Gastrocnemius medialis (tissue), 4 donors: ENCODE measurements around the gene DDX1. TPM values are rescaled to one million over a fixed set of nuclear protein-coding genes. Genes with fewer than 3 reads are reported as not detected.

Experiments
- ATAC-seq, 2 donors: fragments of 150-250 bp; one replicate each; pipeline ENCODE4 v1.9.1; 2016
- DNase-seq, 2 donors: peaks; one replicate each; pipeline ENCODE4 v3.0.0-alpha.2; 2019
- H3K27ac ChIP-seq, 4 donors: fragments of 200-600 bp; sonication (generic); 1 replicate in 1 of 4; 2 replicates in 3 of 4; pipeline ENCODE4 v1.5.1; 2016 to 2018; ENCODE audit warnings: mild to moderate bottlenecking in 2 of 4, moderate library complexity in 1 of 4
- H3K27me3 ChIP-seq, 3 donors: fragments of 200-600 bp; sonication (generic) in 2 of 3; 1 replicate in 1 of 3; 2 replicates in 2 of 3; pipeline versions ENCODE4 v1.5.1 to v1.6.0; 2016 to 2019; ENCODE audit warnings: mild to moderate bottlenecking in 1 of 3, moderate library complexity in 1 of 3
- H3K36me3 ChIP-seq, 2 donors: fragments of 200-600 bp; sonication (generic) in 1 of 2; one replicate each; pipeline ENCODE4 v1.5.1; 2017 to 2018
- H3K4me1 ChIP-seq, 2 donors: fragments of 200-600 bp; sonication (generic) in 1 of 2; one replicate each; pipeline ENCODE4 v1.5.1; 2016 to 2017; ENCODE audit warnings: mild to moderate bottlenecking in 2 of 2
- H3K4me3 ChIP-seq, 4 donors: fragments of 200-600 bp; sonication (generic) in 3 of 4; 1 replicate in 1 of 4; 2 replicates in 3 of 4; pipeline ENCODE4 v1.5.1; 2016 to 2019; ENCODE audit warnings: mild to moderate bottlenecking in 2 of 4
- H3K9me3 ChIP-seq, 3 donors: fragments of 200-600 bp; sonication (generic) in 2 of 3; 1 replicate in 1 of 3; 2 replicates in 2 of 3; pipeline ENCODE4 v1.5.1; 2016 to 2019
- POLR2A ChIP-seq, 2 donors: fragments of 450-650 bp; IDR thresholded peaks; one replicate each; pipeline ENCODE4 v1.6.1; 2017; ENCODE audit warnings: antibody characterized with exemption in 2 of 2, mild to moderate bottlenecking in 2 of 2, moderate library complexity in 2 of 2
- in situ Hi-C, 4 donors: fragments of 200-750 bp; cut with MboI; loops; one replicate each; pipeline versions ENCODE4 v1.15.0 to v1.8.0; 2017; ENCODE audit warnings: low sequenced_read_pairs in 4 of 4
- intact Hi-C: fragments of 100-400 bp; cut with DNase I; formaldehyde crosslinking; loops from one replicate; pipeline ENCODE4 v1.15.1; 2023; ENCODE audit warnings: low total_unique reads
- total RNA-seq, 4 donors: library from RNA; depleted of rRNA; stranded (reverse); fragments of >200 nt; gene quantifications; one replicate each; pipeline versions ENCODE4 v1.1.0 to v1.2.3, GENCODE V29; 2016
- TF ChIP-seq, protein P1 (sequence below), 5 experiments: fragments of 450-650 bp in 3 of 5; fragments of 200-600 bp in 2 of 5; sonication (generic) in 2 of 5; IDR thresholded peaks in 4 of 5; conservative IDR thresholded peaks in 1 of 5; 1 replicate in 4 of 5; 2 replicates in 1 of 5; pipeline ENCODE4 v1.5.1; 2016 to 2019; ENCODE audit warnings: antibody characterized with exemption in 5 of 5, mild to moderate bottlenecking in 3 of 5, moderate library complexity in 3 of 5

The DDX1 gene
- total RNA-seq, 4 donors from 2014 or later = 72.8 to 108 (median 88.6) TPM

GRCh38 chr2:15667809-15668556, 76.3 kb downstream of the DDX1 start:
- no peak overlapping the region for H3K27ac ChIP-seq
- ATAC-seq = no peak
- H3K36me3 ChIP-seq = no peaks in the 10 kb centered on the region
- DNase-seq = no peak
- intact Hi-C loops = no loop called here
- H3K4me1 ChIP-seq = no peaks in the 10 kb centered on the region
- H3K27me3 ChIP-seq = no peaks in the 10 kb centered on the region
- H3K9me3 ChIP-seq = no peaks in the 10 kb centered on the region
- no peak overlapping the region for H3K4me3 ChIP-seq
- no peak for TF ChIP-seq POLR2A (IDR thresholded peaks at IDR 0.05)
- TF ChIP-seq, protein P1, sequence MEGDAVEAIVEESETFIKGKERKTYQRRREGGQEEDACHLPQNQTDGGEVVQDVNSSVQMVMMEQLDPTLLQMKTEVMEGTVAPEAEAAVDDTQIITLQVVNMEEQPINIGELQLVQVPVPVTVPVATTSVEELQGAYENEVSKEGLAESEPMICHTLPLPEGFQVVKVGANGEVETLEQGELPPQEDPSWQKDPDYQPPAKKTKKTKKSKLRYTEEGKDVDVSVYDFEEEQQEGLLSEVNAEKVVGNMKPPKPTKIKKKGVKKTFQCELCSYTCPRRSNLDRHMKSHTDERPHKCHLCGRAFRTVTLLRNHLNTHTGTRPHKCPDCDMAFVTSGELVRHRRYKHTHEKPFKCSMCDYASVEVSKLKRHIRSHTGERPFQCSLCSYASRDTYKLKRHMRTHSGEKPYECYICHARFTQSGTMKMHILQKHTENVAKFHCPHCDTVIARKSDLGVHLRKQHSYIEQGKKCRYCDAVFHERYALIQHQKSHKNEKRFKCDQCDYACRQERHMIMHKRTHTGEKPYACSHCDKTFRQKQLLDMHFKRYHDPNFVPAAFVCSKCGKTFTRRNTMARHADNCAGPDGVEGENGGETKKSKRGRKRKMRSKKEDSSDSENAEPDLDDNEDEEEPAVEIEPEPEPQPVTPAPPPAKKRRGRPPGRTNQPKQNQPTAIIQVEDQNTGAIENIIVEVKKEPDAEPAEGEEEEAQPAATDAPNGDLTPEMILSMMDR (IDR thresholded peaks at IDR 0.05 in 4 of 5, conservative IDR thresholded peaks at IDR 0.05 in 1 of 5) = no peak
- in situ Hi-C loops = no loop called here

DNA sequence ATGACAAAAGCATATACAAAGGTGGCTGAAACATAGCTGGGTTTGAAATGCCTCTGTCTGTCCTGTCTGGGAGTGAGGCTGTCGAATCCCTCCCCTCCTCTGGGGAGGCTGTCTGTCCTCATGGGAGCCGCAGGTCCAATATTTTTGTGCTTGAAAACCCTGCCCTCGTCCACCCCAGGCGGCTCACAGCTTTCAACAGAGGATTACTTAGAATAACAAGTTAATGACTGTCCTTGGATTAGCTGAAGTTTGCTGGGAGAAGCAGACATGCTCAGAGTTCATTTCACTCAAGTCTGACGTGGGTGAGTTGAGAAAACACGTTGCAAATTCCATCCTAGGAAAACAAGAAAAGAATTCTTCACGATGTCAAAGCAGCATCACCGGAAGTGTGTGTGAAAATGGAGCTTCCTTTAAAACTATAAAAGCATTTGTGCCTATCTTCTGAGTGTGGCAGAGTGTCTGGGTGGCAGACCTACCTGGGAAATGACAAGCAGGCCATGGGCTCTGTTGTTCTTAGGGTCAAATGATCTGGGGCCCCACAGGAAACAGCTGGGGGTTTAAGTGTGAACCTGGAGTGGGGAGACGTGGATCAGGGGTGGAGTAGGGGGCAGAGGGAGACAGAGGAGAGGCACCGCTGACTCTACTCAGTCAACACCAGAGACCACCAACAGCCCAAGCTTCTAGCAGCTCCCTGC, 77.1 kb downstream of the DDX1 start:
- no peaks in the 10 kb centered on the region for H3K9me3 ChIP-seq
- no peaks in the 10 kb centered on the region for H3K4me1 ChIP-seq
- H3K27me3 ChIP-seq = no peaks in the 10 kb centered on the region
- TF ChIP-seq, protein P1 (IDR thresholded peaks at IDR 0.05 in 4 of 5, conservative IDR thresholded peaks at IDR 0.05 in 1 of 5) = no peak
- no peak for TF ChIP-seq POLR2A (IDR thresholded peaks at IDR 0.05)
- in situ Hi-C loops = no loop called here
- no peak overlapping the region for H3K4me3 ChIP-seq
- no peaks in the 10 kb centered on the region for H3K36me3 ChIP-seq
- H3K27ac ChIP-seq = no peak overlapping the region
- DNase-seq = no peak
- intact Hi-C loops = no loop called here
- ATAC-seq = no peak

GRCh38 chr2:15669375-15669910, 77.8 kb downstream of the DDX1 start:
- intact Hi-C loops (no loop called here), in situ Hi-C loops (no loop called here)
- Histone ChIP-seq H3K4me1 (no peaks in the 10 kb centered on the region), H3K4me3 (no peak overlapping the region), H3K27me3 (no peaks in the 10 kb centered on the region), H3K36me3 (no peaks in the 10 kb centered on the region), H3K9me3 (no peaks in the 10 kb centered on the region), H3K27ac (no peak overlapping the region)
- ATAC-seq (no peak), DNase-seq (no peak)
- TF ChIP-seq, protein P1 (IDR thresholded peaks at IDR 0.05 in 4 of 5, conservative IDR thresholded peaks at IDR 0.05 in 1 of 5) = no peak
- no peak for TF ChIP-seq POLR2A (IDR thresholded peaks at IDR 0.05)

DNA sequence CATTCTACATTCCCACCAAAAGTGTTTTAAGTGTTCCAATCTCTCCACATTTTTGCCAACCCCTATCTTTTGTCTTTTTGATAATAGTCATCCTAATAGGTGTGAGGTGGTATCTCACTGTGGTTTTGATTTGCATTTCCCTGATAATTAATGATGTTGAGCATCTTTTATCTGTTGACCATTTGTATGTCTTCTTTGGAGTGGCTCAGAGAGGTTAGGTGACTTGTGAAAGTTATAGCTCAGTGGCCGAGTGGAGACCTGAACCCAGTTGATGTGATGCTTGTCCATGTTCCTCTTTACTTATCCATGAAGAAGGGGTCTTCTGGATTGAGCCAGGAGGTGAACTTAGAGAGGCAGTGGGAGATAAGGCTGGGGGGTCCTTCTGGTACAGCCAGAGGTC, 78.8 kb downstream of the DDX1 start:
- ATAC-seq = no peak
- no peaks in the 10 kb centered on the region for H3K4me1 ChIP-seq
- no peak overlapping the region for H3K27ac ChIP-seq
- H3K36me3 ChIP-seq = no peaks in the 10 kb centered on the region
- in situ Hi-C loops = no loop called here
- intact Hi-C loops = no loop called here
- H3K27me3 ChIP-seq = no peaks in the 10 kb centered on the region
- no peak overlapping the region for H3K4me3 ChIP-seq
- H3K9me3 ChIP-seq = no peaks in the 10 kb centered on the region
- no peak for DNase-seq
- no peak for TF ChIP-seq POLR2A (IDR thresholded peaks at IDR 0.05)
- TF ChIP-seq, protein P1 (IDR thresholded peaks at IDR 0.05 in 4 of 5, conservative IDR thresholded peaks at IDR 0.05 in 1 of 5) = no peak
